HCEC 1CT (cell line): ENCODE measurements around the gene CDC73.
"Not testable (repeated sequence)": the region's sequence is repeated elsewhere in the genome, so short reads cannot be mapped to it uniquely, and the experiment has no call there.

Source experiments
- DNase-seq: peaks from one replicate; pipeline ENCODE4 v3.0.0-alpha.2; 2017

CDC73 gene

DNA sequence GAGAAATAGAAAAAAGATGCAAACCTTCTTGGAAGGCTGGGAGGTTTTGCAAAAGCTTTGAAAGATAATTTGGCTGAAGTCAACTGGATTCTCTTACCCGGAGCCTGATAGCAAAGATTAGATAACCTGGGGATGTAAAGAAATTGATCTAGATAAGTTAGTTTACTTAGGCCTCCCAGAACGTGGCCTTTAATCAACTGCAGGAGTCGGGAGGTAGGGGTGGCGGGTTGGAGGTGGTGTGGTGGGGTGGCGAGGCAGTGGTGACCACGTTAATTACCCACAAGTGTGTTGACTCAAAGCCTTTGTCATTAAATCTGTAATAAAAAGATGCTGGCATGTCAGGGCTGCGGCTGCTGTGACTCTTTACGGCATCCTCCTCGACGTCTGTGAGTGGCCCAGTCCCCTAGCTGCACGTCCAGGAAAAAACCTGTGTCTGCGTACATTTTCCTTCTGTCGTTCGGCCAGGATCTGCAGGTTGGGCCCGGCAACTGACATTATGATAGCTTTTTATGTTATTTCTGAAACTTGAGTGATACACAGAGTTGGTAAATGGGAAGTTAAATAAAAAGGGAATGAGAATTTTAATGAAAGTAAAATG is 115.6 kb downstream of the CDC73 start:
- DNase-seq, result no peak

GRCh38 chr1:193240609-193241008 is 118.8 kb downstream of the CDC73 start:
- DNase-seq, result no peak

GRCh38 chr1:193241132-193241827 is 119.4 kb downstream of the CDC73 start:
- no peak for DNase-seq

DNA sequence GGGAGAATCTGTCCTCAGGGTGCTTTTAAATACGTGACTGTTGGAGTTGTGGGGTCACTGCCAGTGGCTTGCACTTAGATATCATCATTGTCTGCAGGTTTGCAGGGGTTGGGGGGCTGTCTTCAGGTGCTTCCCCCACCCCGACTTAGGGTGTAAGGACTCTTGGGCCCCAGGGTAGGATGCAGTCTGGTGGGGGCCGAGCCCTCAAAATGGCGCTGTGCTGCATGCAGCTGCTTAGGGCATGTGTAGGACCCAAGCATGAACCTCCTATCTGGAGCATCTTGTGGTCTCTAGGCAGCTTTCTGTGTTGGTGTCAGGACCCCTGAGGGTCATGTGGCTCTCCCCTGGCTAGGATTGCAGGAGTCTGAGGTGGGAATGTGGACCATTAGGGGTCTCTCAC is 120.2 kb downstream of the CDC73 start:
- no peak for DNase-seq

- no peak for DNase-seq
Measured at GRCh38 chr1:193249187-193249586, 127.4 kb downstream of the CDC73 start.

GRCh38 chr1:193251950-193252349 is 130.1 kb downstream of the CDC73 start:
- DNase-seq, result no peak

GRCh38 chr1:193256019-193256418 is 134.2 kb downstream of the CDC73 start:
- no peak for DNase-seq

- DNase-seq, result no peak
Measured at GRCh38 chr1:193259636-193260035, 137.8 kb downstream of the CDC73 start.

GRCh38 chr1:193260056-193260745 is 138.4 kb downstream of the CDC73 start:
- no peak for DNase-seq

GRCh38 chr1:193260896-193261295 is 139.1 kb downstream of the CDC73 start:
- DNase-seq, result no peak

- no peak for DNase-seq
Measured at GRCh38 chr1:193262661-193263060, 140.8 kb downstream of the CDC73 start.

GRCh38 chr1:193264313-193265065 is 142.7 kb downstream of the CDC73 start:
- DNase-seq, result no peak

- no peak for DNase-seq
Measured at GRCh38 chr1:193265716-193266115, 143.9 kb downstream of the CDC73 start.

DNA sequence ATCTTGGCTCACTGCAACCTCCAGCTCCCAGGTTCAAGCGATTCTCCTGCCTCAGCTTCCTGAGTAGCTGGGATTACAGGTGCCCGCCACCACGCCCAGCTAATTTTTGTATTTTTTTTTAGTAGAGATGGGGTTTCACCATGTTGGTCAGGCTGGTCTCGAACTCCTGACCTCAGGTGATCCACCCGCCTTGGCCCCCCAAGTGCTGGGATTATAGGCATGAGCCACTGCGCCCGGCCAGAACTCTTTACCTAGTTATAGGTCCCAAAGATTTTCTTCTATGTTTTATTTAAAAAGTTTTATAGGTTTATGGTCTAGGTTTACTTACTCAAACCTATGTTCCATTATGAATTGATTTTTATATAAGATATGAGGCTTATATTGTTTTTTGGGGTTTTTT is 145.0 kb downstream of the CDC73 start:
- not testable (repeated sequence) for DNase-seq

DNA sequence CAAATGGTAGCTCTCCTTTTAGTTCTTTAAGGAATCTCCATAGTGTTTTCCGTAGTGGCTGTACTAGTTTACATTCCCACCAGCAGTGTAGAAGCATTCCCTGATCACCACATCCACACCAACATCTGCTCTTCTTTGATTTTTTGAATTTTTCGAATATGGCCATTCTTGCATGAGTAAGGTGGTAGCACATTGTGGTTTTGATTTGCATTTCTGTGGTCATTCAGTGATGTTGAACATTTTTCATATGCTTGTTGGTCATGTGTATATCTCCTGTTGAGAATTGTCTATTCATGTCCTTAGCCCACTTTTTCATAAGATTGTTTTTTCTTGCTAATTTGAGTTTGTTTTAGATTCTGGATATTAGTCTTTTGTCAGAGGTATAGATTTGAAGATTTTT is 149.2 kb downstream of the CDC73 start:
- DNase-seq, result peak; percentile 85

DNA sequence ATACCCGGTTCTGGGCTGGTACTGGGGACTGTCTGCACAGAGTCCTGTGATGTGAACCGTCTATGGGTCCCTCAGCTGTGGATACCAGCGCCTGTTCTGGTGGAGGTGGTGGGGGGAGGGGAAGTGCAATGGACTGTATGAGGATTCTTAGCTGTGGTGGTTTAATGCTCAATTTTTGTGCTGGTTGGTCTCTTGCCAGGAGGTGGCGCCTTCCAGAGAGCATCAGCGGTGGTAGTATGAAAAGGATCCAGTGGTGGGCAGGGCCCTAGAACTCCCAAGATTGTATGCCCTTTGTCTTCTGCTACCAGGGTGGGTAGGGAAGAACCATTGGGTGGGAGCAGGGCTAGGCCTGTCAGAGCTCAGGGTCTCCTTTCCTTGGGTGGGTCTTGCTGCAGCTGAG is 153.9 kb downstream of the CDC73 start:
- no peak for DNase-seq

DNA sequence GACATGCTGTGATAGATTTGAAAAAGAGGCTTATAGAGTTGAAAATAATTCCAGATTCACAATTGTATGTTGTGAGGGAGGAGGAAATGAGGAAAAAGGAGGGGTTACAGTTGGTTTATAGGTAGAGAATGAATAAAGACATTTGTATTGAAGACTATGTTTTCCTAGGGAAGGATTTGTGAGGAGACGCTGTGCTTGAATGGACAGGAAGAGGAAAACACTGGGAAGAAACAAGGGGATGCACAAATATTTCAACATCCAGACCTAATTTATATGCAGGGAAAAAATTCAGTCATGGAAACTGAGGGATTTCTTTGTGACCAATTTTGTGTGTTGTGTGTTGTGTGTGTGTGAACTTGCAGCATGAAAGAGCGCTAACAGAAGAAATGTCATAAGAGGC is 157.1 kb downstream of the CDC73 start:
- DNase-seq, result no peak

DNA sequence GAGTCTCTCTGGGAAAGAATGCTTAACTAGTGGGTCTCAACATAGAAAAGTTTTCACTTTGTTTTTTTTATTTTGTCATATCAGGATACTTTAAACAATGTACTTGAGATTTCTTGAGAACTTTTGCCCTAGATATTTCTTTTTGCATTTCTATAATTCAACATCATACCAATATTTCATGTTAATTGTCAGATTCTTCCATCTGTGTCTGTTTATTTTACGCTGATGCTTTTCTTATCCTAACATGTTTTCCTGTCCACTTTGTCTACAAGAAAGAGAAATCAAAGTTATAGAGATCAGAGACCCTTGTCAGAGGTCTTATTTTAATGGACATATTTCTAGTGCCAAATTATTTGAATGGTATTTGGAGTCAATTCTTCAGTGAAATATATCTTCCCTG is 160.1 kb downstream of the CDC73 start:
- DNase-seq, result no peak

DNA sequence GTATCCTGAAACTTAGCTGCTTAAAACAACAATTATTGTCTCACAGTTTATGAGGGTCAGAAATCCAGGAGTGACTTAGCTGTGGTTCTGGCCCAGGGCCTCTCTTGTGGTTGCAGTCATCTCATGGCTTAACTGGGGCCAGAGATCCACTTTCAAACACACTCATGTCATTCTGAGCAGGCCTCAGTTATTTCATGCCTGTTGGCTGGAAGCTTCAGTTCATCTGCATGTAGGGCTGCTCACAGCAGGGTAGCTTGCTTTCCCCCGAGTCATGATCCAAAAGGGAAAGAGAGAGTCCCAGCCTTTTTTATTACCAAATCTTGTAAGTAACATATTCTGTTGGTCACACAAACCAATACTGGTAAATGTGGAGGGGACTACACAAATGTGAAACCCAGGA is 161.2 kb downstream of the CDC73 start:
- DNase-seq, result no peak

DNA sequence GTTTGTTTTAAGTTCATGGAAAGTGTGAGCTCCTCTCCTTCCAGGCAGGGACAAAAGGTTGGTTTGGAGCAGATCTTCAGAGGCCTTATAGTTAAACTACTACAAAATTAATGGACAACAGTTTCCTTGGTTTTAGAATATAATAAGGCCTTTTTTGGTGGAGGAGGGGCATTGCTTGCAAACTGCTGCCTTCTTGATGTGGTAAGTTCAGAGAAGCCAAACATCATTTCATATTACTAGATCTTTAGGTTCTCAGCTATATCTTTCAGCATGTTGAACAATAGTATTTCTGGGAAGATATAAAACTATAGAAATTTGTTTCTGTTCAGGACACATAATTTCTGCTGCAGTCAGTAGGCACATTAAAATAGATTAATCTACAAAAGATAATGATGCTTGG is 162.4 kb downstream of the CDC73 start:
- DNase-seq, result no peak

GRCh38 chr1:193285641-193286040 is 163.8 kb downstream of the CDC73 start:
- DNase-seq, result no peak

- DNase-seq, result not testable (repeated sequence)
Measured at GRCh38 chr1:193288548-193289080, 166.8 kb downstream of the CDC73 start.

GRCh38 chr1:193293726-193294125 is 171.9 kb downstream of the CDC73 start:
- no peak for DNase-seq
